ENCODE data around the gene TUT7. TPM values are rescaled to one million over a fixed set of nuclear protein-coding genes. Genes with fewer than 3 reads are reported as not detected.

TUT7 gene
- total and polyA plus RNA-seq, 2 of the 4 experiments (the other 2 are of a cell fraction) = 13.3 to 33.3 TPM

- Histone ChIP-seq H2AK9ac (replicated peaks; ENCODE audit: low read depth, low read length, poor library complexity) (no peak overlapping the region), H2BK5ac (ENCODE audit: low read depth, low read length, poor library complexity, severe bottlenecking) (no peak overlapping the region), H3K79me1 (ENCODE audit: low read depth in 1 of 2, low read length in 2 of 2) (peaks cover 5% of the 10 kb centered on the region in 2 experiments; a peak in 3 of 4 replicates), H3K4me3 (ENCODE audit: insufficient read depth, low read depth, low read length) (no peak overlapping the region), H2AFZ (replicated peaks; ENCODE audit: low read length, poor library complexity) (no peak overlapping the region), H3K9me3 (ENCODE audit: control insufficient read depth, insufficient read depth, low read length) (no peaks in the 10 kb centered on the region), H4K20me1 (ENCODE audit: insufficient read depth, low read length) (no peaks in the 10 kb centered on the region), H3K18ac (ENCODE audit: low read depth, low read length) (no peak overlapping the region), H3K14ac (replicated peaks; ENCODE audit: low read depth, low read length) (no peak overlapping the region), H3K9ac (ENCODE audit: low read depth, low read length) (no peak overlapping the region), H4K91ac (ENCODE audit: insufficient read depth, low read depth, low read length) (no peak overlapping the region), H4K5ac (ENCODE audit: low read depth, low read length) (no peak overlapping the region), H2BK15ac (ENCODE audit: low read depth, low read length) (no peak overlapping the region), H3K4me1 (ENCODE audit: control insufficient read depth, insufficient read depth, low read length) (peaks cover 9% of the 10 kb centered on the region), H3K56ac (ENCODE audit: extremely low read depth, insufficient read depth, low read length) (no peak overlapping the region), H3K27me3 (ENCODE audit: control insufficient read depth, insufficient read depth, low read length) (no peaks in the 10 kb centered on the region), H2BK120ac (ENCODE audit: low read depth, low read length) (no peak overlapping the region), H3K36me3 (ENCODE audit: control insufficient read depth, insufficient read depth, low read length) (peaks cover 34% of the 10 kb centered on the region), H2BK20ac (ENCODE audit: low read depth, low read length) (no peak overlapping the region), H3K27ac (ENCODE audit: insufficient read depth, low read length) (no peak overlapping the region), H4K8ac (ENCODE audit: low read depth in 2 of 2, low read length in 2 of 2) (no peak overlapping the region), H3K9me1 (ENCODE audit: insufficient read depth, low read length) (peaks cover 4% of the 10 kb centered on the region; the same call in 1 of the 2 replicates), H3K4ac (ENCODE audit: low read depth, low read length) (no peak overlapping the region), H2AK5ac (ENCODE audit: low read depth, low read length) (no peak overlapping the region), H3K23ac (ENCODE audit: low read depth, low read length) (no peak overlapping the region), H3K4me2 (ENCODE audit: low read depth, low read length) (no peak overlapping the region)
- TF ChIP-seq, protein P1, sequence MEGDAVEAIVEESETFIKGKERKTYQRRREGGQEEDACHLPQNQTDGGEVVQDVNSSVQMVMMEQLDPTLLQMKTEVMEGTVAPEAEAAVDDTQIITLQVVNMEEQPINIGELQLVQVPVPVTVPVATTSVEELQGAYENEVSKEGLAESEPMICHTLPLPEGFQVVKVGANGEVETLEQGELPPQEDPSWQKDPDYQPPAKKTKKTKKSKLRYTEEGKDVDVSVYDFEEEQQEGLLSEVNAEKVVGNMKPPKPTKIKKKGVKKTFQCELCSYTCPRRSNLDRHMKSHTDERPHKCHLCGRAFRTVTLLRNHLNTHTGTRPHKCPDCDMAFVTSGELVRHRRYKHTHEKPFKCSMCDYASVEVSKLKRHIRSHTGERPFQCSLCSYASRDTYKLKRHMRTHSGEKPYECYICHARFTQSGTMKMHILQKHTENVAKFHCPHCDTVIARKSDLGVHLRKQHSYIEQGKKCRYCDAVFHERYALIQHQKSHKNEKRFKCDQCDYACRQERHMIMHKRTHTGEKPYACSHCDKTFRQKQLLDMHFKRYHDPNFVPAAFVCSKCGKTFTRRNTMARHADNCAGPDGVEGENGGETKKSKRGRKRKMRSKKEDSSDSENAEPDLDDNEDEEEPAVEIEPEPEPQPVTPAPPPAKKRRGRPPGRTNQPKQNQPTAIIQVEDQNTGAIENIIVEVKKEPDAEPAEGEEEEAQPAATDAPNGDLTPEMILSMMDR (conservative IDR thresholded peaks at IDR 0.05; ENCODE audit: low read depth, low read length) = no peak
- TF ChIP-seq SMC3 (IDR thresholded peaks at IDR 0.05; ENCODE audit: low read depth, low read length) (no peak), NFE2L2 (IDR thresholded peaks at IDR 0.05; ENCODE audit: low read depth, low read length) (no peak), FOS (IDR thresholded peaks at IDR 0.05; ENCODE audit: low read depth, low read length) (no peak), RCOR1 (IDR thresholded peaks at IDR 0.05; ENCODE audit: insufficient replicate concordance, low read length) (no peak), RAD21 (IDR thresholded peaks at IDR 0.05; ENCODE audit: low read length) (no peak), MAZ (IDR thresholded peaks at IDR 0.05; ENCODE audit: borderline replicate concordance, low read depth, low read length) (no peak), MXI1 (IDR thresholded peaks at IDR 0.05; ENCODE audit: borderline replicate concordance, low read depth, low read length) (no peak), MAFK (IDR thresholded peaks at IDR 0.05; ENCODE audit: low read depth, low read length) (no peak), RFX5 (IDR thresholded peaks at IDR 0.05; ENCODE audit: low read depth, low read length) (no peak), CEBPB (IDR thresholded peaks at IDR 0.05; ENCODE audit: low read depth, low read length) (no peak), CHD1 (IDR thresholded peaks at IDR 0.05; ENCODE audit: low read depth, low read length) (no peak), POLR2A (IDR thresholded peaks at IDR 0.05; ENCODE audit: low read depth, low read length) (no peak), BHLHE40 (IDR thresholded peaks at IDR 0.05; ENCODE audit: low read depth, low read length) (no peak)
- TF ChIP-seq, protein P2, sequence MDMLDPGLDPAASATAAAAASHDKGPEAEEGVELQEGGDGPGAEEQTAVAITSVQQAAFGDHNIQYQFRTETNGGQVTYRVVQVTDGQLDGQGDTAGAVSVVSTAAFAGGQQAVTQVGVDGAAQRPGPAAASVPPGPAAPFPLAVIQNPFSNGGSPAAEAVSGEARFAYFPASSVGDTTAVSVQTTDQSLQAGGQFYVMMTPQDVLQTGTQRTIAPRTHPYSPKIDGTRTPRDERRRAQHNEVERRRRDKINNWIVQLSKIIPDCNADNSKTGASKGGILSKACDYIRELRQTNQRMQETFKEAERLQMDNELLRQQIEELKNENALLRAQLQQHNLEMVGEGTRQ (IDR thresholded peaks at IDR 0.05; ENCODE audit: low read depth, low read length) = no peak
- TF ChIP-seq, protein P3, sequence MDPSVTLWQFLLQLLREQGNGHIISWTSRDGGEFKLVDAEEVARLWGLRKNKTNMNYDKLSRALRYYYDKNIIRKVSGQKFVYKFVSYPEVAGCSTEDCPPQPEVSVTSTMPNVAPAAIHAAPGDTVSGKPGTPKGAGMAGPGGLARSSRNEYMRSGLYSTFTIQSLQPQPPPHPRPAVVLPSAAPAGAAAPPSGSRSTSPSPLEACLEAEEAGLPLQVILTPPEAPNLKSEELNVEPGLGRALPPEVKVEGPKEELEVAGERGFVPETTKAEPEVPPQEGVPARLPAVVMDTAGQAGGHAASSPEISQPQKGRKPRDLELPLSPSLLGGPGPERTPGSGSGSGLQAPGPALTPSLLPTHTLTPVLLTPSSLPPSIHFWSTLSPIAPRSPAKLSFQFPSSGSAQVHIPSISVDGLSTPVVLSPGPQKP (IDR thresholded peaks at IDR 0.05; ENCODE audit: borderline replicate concordance, low read depth, low read length) = no peak
- dilution Hi-C loops (cut with HindIII; ENCODE audit: low sequenced_read_pairs, unreplicated experiment) (no loop called here), intact Hi-C loops (cut with micrococcal nuclease) (no loop called here), in situ Hi-C loops (cut with MboI; ENCODE audit: low sequenced_read_pairs) (no loop called here)
- WGBS, 2 experiments (ENCODE audit: extremely low coverage in 2 of 2, insufficient read length in 1 of 2) = no CpG with 5 or more reads among the region's 4 CpGs
- CTCF ChIA-PET = no interaction called here
- BruUV-seq (replicated peaks) = no TSS peak
- POLR2A ChIA-PET (ENCODE audit: unreplicated experiment) = no interaction called here
- ATAC-seq (ENCODE audit: low read depth) (no peak), DNase-seq (no peak)
Measured at GRCh38 chr9:86318187-86318586, 36.0 kb downstream of the TUT7 start.
